H7 (cell line): ENCODE results near the gene PSMB2. TPM values are rescaled to one million over a fixed set of nuclear protein-coding genes. Genes with fewer than 3 reads are reported as not detected.

ENCODE experiments used
- DNase-seq: peaks from one replicate; pipeline ENCODE4 v3.0.0; 2012
- H3K27me3 ChIP-seq: 2 replicates; pipeline ENCODE4 v1.6.0; 2011; ENCODE audit warnings: mild to moderate bottlenecking, low read length; ENCODE audit not compliant: control insufficient read depth, insufficient read depth
- H3K36me3 ChIP-seq: replicated peaks from 2 replicates; pipeline ENCODE4 v1.5.1; 2011; ENCODE audit warnings: low read length; ENCODE audit not compliant: control insufficient read depth, insufficient read depth
- H3K4me3 ChIP-seq: 2 replicates; pipeline ENCODE4 v1.5.1; 2011; ENCODE audit warnings: low read depth, mild to moderate bottlenecking, control low read depth, low read length, moderate library complexity; ENCODE audit not compliant: insufficient read depth
- total RNA-seq: library from RNA; depleted of rRNA; stranded (reverse); fragments of >200 nt; shearing (Covaris generic); gene quantifications from 2 replicates; pipeline ENCODE4 v1.2.3, GENCODE V29; 2014

Gene PSMB2
- total RNA-seq, 1 experiment from 2014 or later: 50.6 TPM

- Histone ChIP-seq H3K27me3 (peaks cover 6% of the 10 kb centered on the region), H3K4me3 (no peak overlapping the region), H3K36me3 (peaks cover 14% of the 10 kb centered on the region)
- DNase-seq: peak; percentile 45
Measured at GRCh38 chr1:35564884-35565741, 76.2 kb downstream of the PSMB2 start.

- DNase-seq: peak; percentile 93
- peaks cover 14% of the 10 kb centered on the region for H3K36me3 ChIP-seq
- H3K27me3 ChIP-seq: peaks cover 2% of the 10 kb centered on the region
- H3K4me3 ChIP-seq: no peak overlapping the region
Measured at GRCh38 chr1:35564037-35564883, 77.1 kb downstream of the PSMB2 start.

GRCh38 chr1:35563166-35563565, 78.2 kb downstream of the PSMB2 start:
- H3K4me3 ChIP-seq: no peak overlapping the region
- peaks cover 14% of the 10 kb centered on the region for H3K36me3 ChIP-seq
- H3K27me3 ChIP-seq: no peaks in the 10 kb centered on the region
- DNase-seq: peak; percentile 12

GRCh38 chr1:35561972-35562680, 79.2 kb downstream of the PSMB2 start:
- DNase-seq: peak; percentile 11
- Histone ChIP-seq H3K4me3 (no peak overlapping the region), H3K27me3 (no peaks in the 10 kb centered on the region), H3K36me3 (peaks cover 14% of the 10 kb centered on the region)

GRCh38 chr1:35561297-35561971, 79.9 kb downstream of the PSMB2 start:
- H3K27me3 ChIP-seq: no peaks in the 10 kb centered on the region
- no peak overlapping the region for H3K4me3 ChIP-seq
- no peak for DNase-seq
- peaks cover 13% of the 10 kb centered on the region for H3K36me3 ChIP-seq

GRCh38 chr1:35560256-35561225, 80.8 kb downstream of the PSMB2 start:
- peak; percentile 24 for DNase-seq
- Histone ChIP-seq H3K27me3 (no peaks in the 10 kb centered on the region), H3K4me3 (no peak overlapping the region), H3K36me3 (peaks cover 13% of the 10 kb centered on the region)

- Histone ChIP-seq H3K36me3 (peaks cover 10% of the 10 kb centered on the region), H3K4me3 (no peak overlapping the region), H3K27me3 (no peaks in the 10 kb centered on the region)
- peak; percentile 24 for DNase-seq
Measured at GRCh38 chr1:35559317-35559944, 81.9 kb downstream of the PSMB2 start.

- peaks cover 9% of the 10 kb centered on the region for H3K36me3 ChIP-seq
- DNase-seq: peak; percentile 84
- H3K27me3 ChIP-seq: no peaks in the 10 kb centered on the region
- peak overlapping the region; percentile 97 for H3K4me3 ChIP-seq
Measured at GRCh38 chr1:35558374-35559316, 82.7 kb downstream of the PSMB2 start.

GRCh38 chr1:35557611-35558373, 83.5 kb downstream of the PSMB2 start, which contains the start of gene NCDN:
Gene NCDN (plus strand): TSS chr1:35557799. CDS start chr1:35558191, 392 bp downstream.
- Histone ChIP-seq H3K27me3 (no peaks in the 10 kb centered on the region), H3K36me3 (peaks cover 11% of the 10 kb centered on the region), H3K4me3 (peak within 1 kb of the TSS; percentile 97)
- peak; percentile 98 for DNase-seq

- no peaks in the 10 kb centered on the region for H3K27me3 ChIP-seq
- peak; percentile 94 for DNase-seq
- H3K36me3 ChIP-seq: peaks cover 16% of the 10 kb centered on the region
- H3K4me3 ChIP-seq: peak within 1 kb of the TSS; percentile 97
Measured at GRCh38 chr1:35557118-35557610, 84.2 kb downstream of the PSMB2 start, which contains the start of gene KIAA0319L. Gene KIAA0319L (minus strand): TSS chr1:35557403. CDS start chr1:35554491, 2,912 bp downstream.

GRCh38 chr1:35556484-35557117, 84.7 kb downstream of the PSMB2 start:
- Histone ChIP-seq H3K36me3 (peaks cover 15% of the 10 kb centered on the region), H3K4me3 (peak overlapping the region; percentile 97), H3K27me3 (no peaks in the 10 kb centered on the region)
- no peak for DNase-seq
